K562 (cell line): Measurements from ENCODE around the gene TOR1B. TPM values are rescaled to one million over a fixed set of nuclear protein-coding genes. Genes with fewer than 3 reads are reported as not detected.

ENCODE experiments used
- CBFB ChIP-seq: sonication (generic); formaldehyde crosslinking; IDR thresholded peaks from 2 replicates; pipeline ENCODE4 v1.4.0; 2020; ENCODE audit warnings: mild to moderate bottlenecking, missing genetic modification reagents
- HBP1 ChIP-seq: fragments of 450-650 bp; formaldehyde crosslinking; IDR thresholded peaks from 2 replicates; pipeline ENCODE4 v1.4.0; 2022; ENCODE audit warnings: missing genetic modification characterization
- HDAC2 ChIP-seq: fragments of 450-650 bp; IDR thresholded peaks from 2 replicates; pipeline ENCODE4 v1.6.1; 2016; ENCODE audit warnings: mild to moderate bottlenecking
- HLTF ChIP-seq: fragments of 450-650 bp; IDR thresholded peaks from 2 replicates; pipeline ENCODE4 v1.6.1; 2016
- KDM1A ChIP-seq, 2 experiments: fragments of 450-650 bp; IDR thresholded peaks; 2 replicates each; pipeline ENCODE4 v1.6.1; 2016; ENCODE audit warnings: mild to moderate bottlenecking in 2 of 2
- L3MBTL2 ChIP-seq: fragments of 450-650 bp; IDR thresholded peaks from 2 replicates; pipeline ENCODE4 v1.6.1; 2016; ENCODE audit warnings: mild to moderate bottlenecking, moderate library complexity
- MED1 ChIP-seq: sonication (generic); formaldehyde crosslinking; IDR thresholded peaks from 2 replicates; pipeline ENCODE4 v1.8.1; 2023; ENCODE audit warnings: missing genetic modification reagents, borderline replicate concordance
- OTX1 ChIP-seq: fragments of 450-650 bp; formaldehyde crosslinking; IDR thresholded peaks from 2 replicates; pipeline ENCODE4 v1.4.0; 2022; ENCODE audit warnings: mild to moderate bottlenecking
- RCOR1 ChIP-seq, 2 experiments: IDR thresholded peaks; 2 replicates each; pipeline ENCODE4 v1.6.1; 2012; ENCODE audit warnings: low read depth in 2 of 2, low read length in 2 of 2, borderline replicate concordance in 1 of 2, improper control_type of control experiment in 1 of 2
- SRSF3 ChIP-seq: fragments of 200-400 bp; formaldehyde crosslinking; IDR thresholded peaks from 2 replicates; pipeline ENCODE4 v1.6.1; 2016; ENCODE audit warnings: mild to moderate bottlenecking, low read length, moderate library complexity; ENCODE audit not compliant: insufficient read depth
- SUPT5H ChIP-seq: fragments of 450-650 bp; IDR thresholded peaks from 2 replicates; pipeline ENCODE4 v1.6.1; 2016
- TCF15 ChIP-seq: fragments of 250-450 bp; sonication (Bioruptor Pico); IDR thresholded peaks from 2 replicates; pipeline ENCODE4 v1.8.0; 2022; ENCODE audit warnings: moderate library complexity, mild to moderate bottlenecking, inconsistent platforms
- TCF3 ChIP-seq: sonication (generic); formaldehyde crosslinking; IDR thresholded peaks from 2 replicates; pipeline ENCODE4 v1.4.0; 2020; ENCODE audit warnings: mild to moderate bottlenecking, missing genetic modification reagents
- TCF7L2 ChIP-seq: fragments of 150-350 bp; IDR thresholded peaks from 2 replicates; pipeline ENCODE4 v1.6.1; 2016; ENCODE audit warnings: low read depth, mild to moderate bottlenecking, low read length, moderate library complexity
- XRCC5 ChIP-seq: fragments of 200-400 bp; formaldehyde crosslinking; IDR thresholded peaks from 2 replicates; pipeline ENCODE4 v1.6.1; 2017; ENCODE audit warnings: low read depth, mild to moderate bottlenecking, low read length
- ZBTB8A ChIP-seq: fragments of 450-650 bp; IDR thresholded peaks from 2 replicates; pipeline ENCODE4 v1.6.1; 2018; ENCODE audit warnings: mild to moderate bottlenecking, moderate library complexity; ENCODE audit not compliant: partially characterized antibody
- polyA plus RNA-seq, 8 experiments: library from polyadenylated mRNA; depleted of rRNA in 4 of 8; stranded (reverse) in 5 of 8; unstranded in 3 of 8; fragments of >200 nt; fragmentation: Nextera tagmentation in 2 of 8; fragmentation: Illumina TruSeq in 1 of 8; extraction: Ambion mirVana in 2 of 8; extraction: Trizol in 1 of 8; gene quantifications; 2 replicates each; pipeline versions ENCODE4 v1.2.1 to v1.2.3, GENCODE V29; 2011 to 2014; ENCODE audit warnings: inconsistent platforms in 1 of 8, missing spikeins in 1 of 8
- total RNA-seq, 7 experiments: library from RNA; depleted of rRNA in 6 of 7; stranded (reverse); fragments of >200 nt in 6 of 7; fragmentation: Illumina TruSeq in 2 of 7; extraction: Trizol in 2 of 7; gene quantifications; 2 replicates each; pipeline versions ENCODE4 v1.2.1 to v1.2.3, GENCODE V29; 2011 to 2021; ENCODE audit warnings: low replicate concordance in 1 of 7

The TOR1B gene
- total and polyA plus RNA-seq, 9 of the 15 experiments (the other 6 are each of a cell fraction or from before 2014, with no cell fraction given): 4.2 to 36.5 (median 24.6) TPM

GRCh38 chr9:129803676-129804060 lies 684 bp downstream of the TOR1B start (continued):
- no peak for TF ChIP-seq ZBTB8A
- TF ChIP-seq OTX1: no peak
- no peak for TF ChIP-seq HBP1
- no peak for TF ChIP-seq L3MBTL2
- 0 out of 4 replicates have a peak, but pooled peaks of 1 of the 2 experiments have one; percentile 39 for TF ChIP-seq KDM1A (IDR thresholded peaks at IDR 0.05)
- TF ChIP-seq HDAC2: peak; percentile 16; the same call in 1 of the 2 replicates
- no peak for TF ChIP-seq SRSF3
- TF ChIP-seq TCF15 (CRISPR knock-in tag): 0 out of 2 replicates have a peak, but pooled peaks have one; percentile 37
- no peak for TF ChIP-seq MED1 (CRISPR knock-in tag)
- 0 out of 2 replicates have a peak, but pooled peaks have one; percentile 9 for TF ChIP-seq TCF3 (CRISPR knock-in tag)
- TF ChIP-seq CBFB (CRISPR knock-in tag): peak; percentile 73; the same call in 1 of the 2 replicates
- 0 out of 4 replicates have a peak, but pooled peaks of 1 of the 2 experiments have one; percentile 49 for TF ChIP-seq RCOR1 (IDR thresholded peaks at IDR 0.05; ENCODE audit: borderline replicate concordance in 1 of 2, low read depth in 2 of 2, low read length in 2 of 2)
- no peak for TF ChIP-seq SUPT5H
- 0 out of 2 replicates have a peak, but pooled peaks have one; percentile 38 for TF ChIP-seq HLTF
- no peak for TF ChIP-seq XRCC5
- TF ChIP-seq TCF7L2: no peak
